Measurements from ENCODE around the gene IL12A.

Gene IL12A
- total RNA-seq = 1.0 to 3.3 (median 2.3) reads per million in 3 donors

- Histone ChIP-seq H3K27ac (ENCODE audit: insufficient read depth, low read length, poor library complexity, severe bottlenecking) (peak within 1 kb of the TSS; percentile 42), H3K36me3 (ENCODE audit: control insufficient read depth, insufficient read depth, low read length) (no peaks in the 10 kb centered on the region)
Observed at GRCh38 chr3:159988617-159989271, at the start of gene IL12A. TSS of gene IL12A (plus strand) at chr3:159988835.

GRCh38 chr3:159941038-159942000, 47.3 kb upstream of the IL12A start:
- no peak for DNase-seq
- H3K4me3 ChIP-seq (ENCODE audit: insufficient read depth, low read depth, low read length, poor library complexity, severe bottlenecking) = no peak overlapping the region
- H3K9me3 ChIP-seq (ENCODE audit: control insufficient read depth, low read length) = no peaks in the 10 kb centered on the region
- H3K4me1 ChIP-seq (ENCODE audit: control insufficient read depth, insufficient read depth, low read length, poor library complexity, severe bottlenecking) = no peaks in the 10 kb centered on the region
- H3K27me3 ChIP-seq (replicated peaks; ENCODE audit: control insufficient read depth, insufficient read depth, low read length, poor library complexity, severe bottlenecking) = no peaks in the 10 kb centered on the region
- H3K36me3 ChIP-seq (ENCODE audit: control insufficient read depth, insufficient read depth, low read length) = no peaks in the 10 kb centered on the region
- no peak overlapping the region for H3K27ac ChIP-seq (ENCODE audit: insufficient read depth, low read length, poor library complexity, severe bottlenecking)

More at GRCh38 chr3:159988617-159989271, at the start of gene IL12A:
- Histone ChIP-seq H3K27me3 (replicated peaks; ENCODE audit: control insufficient read depth, insufficient read depth, low read length, poor library complexity, severe bottlenecking) (no peaks in the 10 kb centered on the region), H3K9me3 (ENCODE audit: control insufficient read depth, low read length) (no peaks in the 10 kb centered on the region), H3K4me1 (ENCODE audit: control insufficient read depth, insufficient read depth, low read length, poor library complexity, severe bottlenecking) (no peaks in the 10 kb centered on the region), H3K4me3 (ENCODE audit: insufficient read depth, low read depth, low read length, poor library complexity, severe bottlenecking) (peak within 1 kb of the TSS; percentile 80)
- peak; percentile 58 to 75 (median 69) for DNase-seq

GRCh38 chr3:159944781-159945180, 43.9 kb upstream of the IL12A start:
- Histone ChIP-seq H3K4me3 (ENCODE audit: insufficient read depth, low read depth, low read length, poor library complexity, severe bottlenecking) (no peak overlapping the region), H3K36me3 (ENCODE audit: control insufficient read depth, insufficient read depth, low read length) (no peaks in the 10 kb centered on the region), H3K27ac (ENCODE audit: insufficient read depth, low read length, poor library complexity, severe bottlenecking) (no peak overlapping the region), H3K9me3 (ENCODE audit: control insufficient read depth, low read length) (no peaks in the 10 kb centered on the region), H3K4me1 (ENCODE audit: control insufficient read depth, insufficient read depth, low read length, poor library complexity, severe bottlenecking) (no peaks in the 10 kb centered on the region), H3K27me3 (replicated peaks; ENCODE audit: control insufficient read depth, insufficient read depth, low read length, poor library complexity, severe bottlenecking) (no peaks in the 10 kb centered on the region)
- DNase-seq = no peak

- no peaks in the 10 kb centered on the region for H3K36me3 ChIP-seq (ENCODE audit: control insufficient read depth, insufficient read depth, low read length)
- no peaks in the 10 kb centered on the region for H3K9me3 ChIP-seq (ENCODE audit: control insufficient read depth, low read length)
- H3K27me3 ChIP-seq (replicated peaks; ENCODE audit: control insufficient read depth, insufficient read depth, low read length, poor library complexity, severe bottlenecking) = no peaks in the 10 kb centered on the region
- H3K4me1 ChIP-seq (ENCODE audit: control insufficient read depth, insufficient read depth, low read length, poor library complexity, severe bottlenecking) = no peaks in the 10 kb centered on the region
- no peak overlapping the region for H3K4me3 ChIP-seq (ENCODE audit: insufficient read depth, low read depth, low read length, poor library complexity, severe bottlenecking)
- no peak overlapping the region for H3K27ac ChIP-seq (ENCODE audit: insufficient read depth, low read length, poor library complexity, severe bottlenecking)
- DNase-seq = no peak
Observed at GRCh38 chr3:159945930-159946329, 42.7 kb upstream of the IL12A start.

- no peak for DNase-seq
- no peaks in the 10 kb centered on the region for H3K27me3 ChIP-seq (replicated peaks; ENCODE audit: control insufficient read depth, insufficient read depth, low read length, poor library complexity, severe bottlenecking)
- H3K36me3 ChIP-seq (ENCODE audit: control insufficient read depth, insufficient read depth, low read length) = no peaks in the 10 kb centered on the region
- no peaks in the 10 kb centered on the region for H3K4me1 ChIP-seq (ENCODE audit: control insufficient read depth, insufficient read depth, low read length, poor library complexity, severe bottlenecking)
- H3K27ac ChIP-seq (ENCODE audit: insufficient read depth, low read length, poor library complexity, severe bottlenecking) = no peak overlapping the region
- no peak overlapping the region for H3K4me3 ChIP-seq (ENCODE audit: insufficient read depth, low read depth, low read length, poor library complexity, severe bottlenecking)
- no peaks in the 10 kb centered on the region for H3K9me3 ChIP-seq (ENCODE audit: control insufficient read depth, low read length)
Observed at GRCh38 chr3:159947220-159947619, 41.4 kb upstream of the IL12A start.

GRCh38 chr3:159948429-159949144, 40.0 kb upstream of the IL12A start:
- H3K4me1 ChIP-seq (ENCODE audit: control insufficient read depth, insufficient read depth, low read length, poor library complexity, severe bottlenecking) = no peaks in the 10 kb centered on the region
- DNase-seq = no peak
- no peak overlapping the region for H3K4me3 ChIP-seq (ENCODE audit: insufficient read depth, low read depth, low read length, poor library complexity, severe bottlenecking)
- H3K9me3 ChIP-seq (ENCODE audit: control insufficient read depth, low read length) = no peaks in the 10 kb centered on the region
- no peak overlapping the region for H3K27ac ChIP-seq (ENCODE audit: insufficient read depth, low read length, poor library complexity, severe bottlenecking)
- H3K36me3 ChIP-seq (ENCODE audit: control insufficient read depth, insufficient read depth, low read length) = no peaks in the 10 kb centered on the region
- no peaks in the 10 kb centered on the region for H3K27me3 ChIP-seq (replicated peaks; ENCODE audit: control insufficient read depth, insufficient read depth, low read length, poor library complexity, severe bottlenecking)

GRCh38 chr3:159950156-159950898, 38.3 kb upstream of the IL12A start:
- Histone ChIP-seq H3K36me3 (ENCODE audit: control insufficient read depth, insufficient read depth, low read length) (no peaks in the 10 kb centered on the region), H3K4me1 (ENCODE audit: control insufficient read depth, insufficient read depth, low read length, poor library complexity, severe bottlenecking) (no peaks in the 10 kb centered on the region), H3K27me3 (replicated peaks; ENCODE audit: control insufficient read depth, insufficient read depth, low read length, poor library complexity, severe bottlenecking) (no peaks in the 10 kb centered on the region), H3K4me3 (ENCODE audit: insufficient read depth, low read depth, low read length, poor library complexity, severe bottlenecking) (no peak overlapping the region), H3K27ac (ENCODE audit: insufficient read depth, low read length, poor library complexity, severe bottlenecking) (no peak overlapping the region), H3K9me3 (ENCODE audit: control insufficient read depth, low read length) (no peaks in the 10 kb centered on the region)
- no peak for DNase-seq

GRCh38 chr3:159951540-159951939, 37.1 kb upstream of the IL12A start:
- no peaks in the 10 kb centered on the region for H3K27me3 ChIP-seq (replicated peaks; ENCODE audit: control insufficient read depth, insufficient read depth, low read length, poor library complexity, severe bottlenecking)
- no peak overlapping the region for H3K27ac ChIP-seq (ENCODE audit: insufficient read depth, low read length, poor library complexity, severe bottlenecking)
- no peak overlapping the region for H3K4me3 ChIP-seq (ENCODE audit: insufficient read depth, low read depth, low read length, poor library complexity, severe bottlenecking)
- H3K9me3 ChIP-seq (ENCODE audit: control insufficient read depth, low read length) = no peaks in the 10 kb centered on the region
- H3K36me3 ChIP-seq (ENCODE audit: control insufficient read depth, insufficient read depth, low read length) = no peaks in the 10 kb centered on the region
- no peak for DNase-seq
- H3K4me1 ChIP-seq (ENCODE audit: control insufficient read depth, insufficient read depth, low read length, poor library complexity, severe bottlenecking) = no peaks in the 10 kb centered on the region

- no peak for DNase-seq
- Histone ChIP-seq H3K4me1 (ENCODE audit: control insufficient read depth, insufficient read depth, low read length, poor library complexity, severe bottlenecking) (no peaks in the 10 kb centered on the region), H3K9me3 (ENCODE audit: control insufficient read depth, low read length) (no peaks in the 10 kb centered on the region), H3K27me3 (replicated peaks; ENCODE audit: control insufficient read depth, insufficient read depth, low read length, poor library complexity, severe bottlenecking) (no peaks in the 10 kb centered on the region), H3K4me3 (ENCODE audit: insufficient read depth, low read depth, low read length, poor library complexity, severe bottlenecking) (no peak overlapping the region), H3K27ac (ENCODE audit: insufficient read depth, low read length, poor library complexity, severe bottlenecking) (no peak overlapping the region), H3K36me3 (ENCODE audit: control insufficient read depth, insufficient read depth, low read length) (no peaks in the 10 kb centered on the region)
Observed at GRCh38 chr3:159953325-159954085, 35.1 kb upstream of the IL12A start.
